GM23338 (cell line): Measurements from ENCODE around the gene SLC26A4. TPM values are rescaled to one million over a fixed set of nuclear protein-coding genes. Genes with fewer than 3 reads are reported as not detected.

ENCODE experiments used
- ATAC-seq: fragments of 200-7000 bp; cut with Tn5 transposase; 3 replicates; pipeline ENCODE4 v1.9.1; 2020
- DNase-seq: peaks from one replicate; pipeline ENCODE4 v3.0.0-alpha.2; 2015; ENCODE audit warnings: low spot score
- H2AFZ ChIP-seq: fragments of 200-600 bp; sonication (generic); 2 replicates; pipeline ENCODE4 v1.8.0; 2016; ENCODE audit warnings: antibody characterized with exemption, mild to moderate bottlenecking, moderate library complexity
- H3F3A ChIP-seq: fragments of 200-600 bp; sonication (generic); replicated peaks from 2 replicates; pipeline ENCODE4 v1.8.0; 2017; ENCODE audit warnings: antibody characterized with exemption, mixed run types, low read depth
- H3K27ac ChIP-seq: fragments of 200-600 bp; sonication (generic); 2 replicates; pipeline ENCODE4 v1.6.1; 2016; ENCODE audit warnings: low read depth
- H3K27me3 ChIP-seq: fragments of 200-600 bp; sonication (generic); 2 replicates; pipeline ENCODE4 v1.8.0; 2016; ENCODE audit warnings: mild to moderate bottlenecking, mixed run types, moderate library complexity; ENCODE audit not compliant: insufficient read depth
- H3K36me3 ChIP-seq: fragments of 200-600 bp; sonication (generic); 2 replicates; pipeline ENCODE4 v1.8.0; 2016; ENCODE audit warnings: mild to moderate bottlenecking; ENCODE audit not compliant: insufficient read depth
- H3K4me1 ChIP-seq: fragments of 200-600 bp; sonication (generic); 2 replicates; pipeline ENCODE4 v1.8.0; 2016; ENCODE audit warnings: mild to moderate bottlenecking, moderate library complexity; ENCODE audit not compliant: insufficient read depth
- H3K4me2 ChIP-seq: fragments of 200-600 bp; sonication (generic); 2 replicates; pipeline ENCODE4 v1.7.1; 2017; ENCODE audit warnings: mixed run types
- H3K4me3 ChIP-seq: fragments of 200-600 bp; sonication (generic); 2 replicates; pipeline ENCODE4 v1.6.1; 2016; ENCODE audit warnings: mixed run types
- H3K79me2 ChIP-seq: fragments of 200-600 bp; sonication (generic); replicated peaks from 2 replicates; pipeline ENCODE4 v1.8.0; 2017; ENCODE audit warnings: mild to moderate bottlenecking; ENCODE audit not compliant: insufficient read depth
- H3K9me2 ChIP-seq: fragments of 200-600 bp; sonication (generic); 2 replicates; pipeline ENCODE4 v1.8.0; 2017; ENCODE audit not compliant: insufficient read depth
- H4K20me1 ChIP-seq: fragments of 200-600 bp; sonication (generic); replicated peaks from 2 replicates; pipeline ENCODE4 v1.8.0; 2017; ENCODE audit warnings: mild to moderate bottlenecking; ENCODE audit not compliant: insufficient read depth
- H3K27ac Mint-ChIP-seq: 2 replicates; pipeline ENCODE4 v1.8.0; 2020; ENCODE audit warnings: inconsistent platforms, mild to moderate bottlenecking, moderate library complexity, mixed read lengths
- H3K27me3 Mint-ChIP-seq: 3 replicates; pipeline ENCODE4 v1.8.0; 2022; ENCODE audit warnings: low read depth, mild to moderate bottlenecking, moderate library complexity, mixed read lengths, inconsistent platforms; ENCODE audit not compliant: insufficient read depth, poor library complexity
- H3K36me3 Mint-ChIP-seq: 3 replicates; pipeline ENCODE4 v1.8.0; 2021; ENCODE audit warnings: low read depth, mild to moderate bottlenecking, inconsistent platforms, moderate library complexity, mixed read lengths
- H3K4me1 Mint-ChIP-seq: 3 replicates; pipeline ENCODE4 v1.8.0; 2020; ENCODE audit warnings: mild to moderate bottlenecking, inconsistent platforms, mixed read lengths
- H3K4me3 Mint-ChIP-seq: 3 replicates; pipeline ENCODE4 v1.8.0; 2021; ENCODE audit warnings: moderate library complexity, mild to moderate bottlenecking, inconsistent platforms, mixed read lengths
- H3K9me3 Mint-ChIP-seq: 3 replicates; pipeline ENCODE4 v1.8.0; 2020; ENCODE audit warnings: moderate library complexity, mild to moderate bottlenecking, inconsistent platforms, mixed read lengths
- CREB1 ChIP-seq: fragments of 250-450 bp; sonication (Bioruptor Pico); IDR thresholded peaks from 2 replicates; pipeline ENCODE4 v1.5.0; 2020; ENCODE audit warnings: low read depth, mild to moderate bottlenecking, moderate library complexity
- CTCF ChIP-seq, 2 experiments: fragments of 200-600 bp in 1 of 2; sonication (generic) in 1 of 2; conservative IDR thresholded peaks; 2 replicates each; pipeline versions ENCODE4 v1.5.1 to v1.6.1; 2016 to 2017; ENCODE audit warnings: antibody characterized with exemption in 2 of 2, low read depth in 2 of 2, mild to moderate bottlenecking in 2 of 2, moderate library complexity in 1 of 2
- ETS1 ChIP-seq: IDR thresholded peaks from 2 replicates; pipeline ENCODE4 v1.6.1; 2016; ENCODE audit warnings: antibody characterized with exemption
- EZH2 ChIP-seq: fragments of 200-600 bp; sonication (generic); IDR thresholded peaks from one replicate; pipeline ENCODE4 v1.8.0; 2017; ENCODE audit warnings: antibody characterized with exemption, mild to moderate bottlenecking, low read depth; ENCODE audit not compliant: unreplicated experiment
- EZH2phosphoT487 ChIP-seq: fragments of 200-600 bp; sonication (generic); IDR thresholded peaks from one replicate; pipeline ENCODE4 v1.8.1; 2018; ENCODE audit warnings: antibody characterized with exemption; ENCODE audit not compliant: unreplicated experiment
- JUNB ChIP-seq: IDR thresholded peaks from one replicate; pipeline ENCODE4 v1.6.1; 2016; ENCODE audit warnings: antibody characterized with exemption; ENCODE audit not compliant: unreplicated experiment
- NANOG ChIP-seq: IDR thresholded peaks from 2 replicates; pipeline ENCODE4 v1.6.1; 2016; ENCODE audit warnings: antibody characterized with exemption, borderline replicate concordance
- POLR2AphosphoS5 ChIP-seq: IDR thresholded peaks from 2 replicates; pipeline ENCODE4 v1.6.1; 2016; ENCODE audit warnings: antibody characterized with exemption, low read depth
- REST ChIP-seq: IDR thresholded peaks from one replicate; pipeline ENCODE4 v1.6.1; 2018; ENCODE audit warnings: antibody characterized with exemption; ENCODE audit not compliant: unreplicated experiment
- ZNF114 ChIP-seq: fragments of 250-450 bp; sonication (Bioruptor Pico); IDR thresholded peaks from 2 replicates; pipeline ENCODE4 v1.5.0; 2020; ENCODE audit warnings: mild to moderate bottlenecking, moderate library complexity
- polyA plus RNA-seq: library from polyadenylated mRNA; unstranded; fragments of >200 nt; fragmentation: Nextera tagmentation; extraction: Ambion mirVana; gene quantifications from 2 replicates; pipeline ENCODE4 v1.2.1, GENCODE V29; 2016
- total RNA-seq: library from RNA; depleted of rRNA; stranded (reverse); fragments of >200 nt; shearing (Covaris generic); gene quantifications from 2 replicates; pipeline ENCODE4 v1.2.3, GENCODE V29; 2014

The SLC26A4 gene
- total and polyA plus RNA-seq, 2 experiments from 2014 or later, result 0.07 TPM; not detected in 1

- Histone ChIP-seq H3K36me3 (no peaks in the 10 kb centered on the region), H3K4me3 (no peak overlapping the region), H3K27ac (no peak overlapping the region), H3K4me1 (no peaks in the 10 kb centered on the region), H3K79me2 (no peaks in the 10 kb centered on the region), H4K20me1 (no peaks in the 10 kb centered on the region), H3K9me2 (no peaks in the 10 kb centered on the region), H3K27me3 (no peaks in the 10 kb centered on the region), H2AFZ (no peak overlapping the region), H3K4me2 (no peak overlapping the region), H3F3A (no peaks in the 10 kb centered on the region)
- peak; percentile 74 for DNase-seq
- Mint-ChIP-seq H3K9me3 (no peaks in the 10 kb centered on the region), H3K27me3 (no peaks in the 10 kb centered on the region), H3K4me3 (no peak overlapping the region), H3K36me3 (no peaks in the 10 kb centered on the region; the same call in 2 of the 3 replicates), H3K27ac (no peak overlapping the region), H3K4me1 (peaks cover 14% of the 10 kb centered on the region)
- ATAC-seq, result no peak; the same call in 2 of the 3 replicates
- TF ChIP-seq EZH2, result no peak
- peak; percentile 78 to 87 for TF ChIP-seq CTCF (conservative IDR thresholded peaks at IDR 0.05; ENCODE audit: low read depth in 2 of 2)
Observed at GRCh38 chr7:107725138-107725740, 64.6 kb downstream of the SLC26A4 start.

- H3K4me3 Mint-ChIP-seq, result no peak overlapping the region
- H3K4me1 Mint-ChIP-seq, result peaks cover 6% of the 10 kb centered on the region; the same call in 2 of the 3 replicates
- no peak overlapping the region for H3K27ac Mint-ChIP-seq
- ATAC-seq (no peak), DNase-seq (no peak)
- H3K4me3 ChIP-seq, result no peak overlapping the region
- H3K9me2 ChIP-seq, result no peaks in the 10 kb centered on the region
- H4K20me1 ChIP-seq, result no peaks in the 10 kb centered on the region
- no peaks in the 10 kb centered on the region for H3F3A ChIP-seq
- H3K9me3 Mint-ChIP-seq, result no peaks in the 10 kb centered on the region
- H3K79me2 ChIP-seq, result no peaks in the 10 kb centered on the region
- no peak overlapping the region for H3K4me2 ChIP-seq
- no peaks in the 10 kb centered on the region for H3K27me3 ChIP-seq
- H3K36me3 Mint-ChIP-seq, result no peaks in the 10 kb centered on the region; the same call in 2 of the 3 replicates
- peak overlapping the region; percentile 47; the same call in 1 of the 2 replicates for H2AFZ ChIP-seq
- no peaks in the 10 kb centered on the region for H3K27me3 Mint-ChIP-seq
- H3K36me3 ChIP-seq, result no peaks in the 10 kb centered on the region
- H3K27ac ChIP-seq, result no peak overlapping the region
- no peaks in the 10 kb centered on the region for H3K4me1 ChIP-seq
- TF ChIP-seq ETS1 (no peak), POLR2AphosphoS5 (no peak), EZH2phosphoT487 (no peak), EZH2 (no peak), ZNF114 (no peak), CREB1 (no peak), NANOG (no peak), REST (no peak), JUNB (no peak)
Observed at GRCh38 chr7:107726356-107727130, 65.9 kb downstream of the SLC26A4 start.
